IPS-18a (cell line): ENCODE measurements around the gene GAREM1.
"Not testable (repeated sequence)": the region's sequence is repeated elsewhere in the genome, so short reads cannot be mapped to it uniquely, and the experiment has no call there.

Experiments used
- H3K27ac ChIP-seq: one replicate; pipeline ENCODE4 v1.5.1; 2013; ENCODE audit warnings: low read length
- H3K27me3 ChIP-seq: one replicate; pipeline ENCODE4 v1.6.1; 2013; ENCODE audit warnings: mild to moderate bottlenecking, low read length; ENCODE audit not compliant: control insufficient read depth, insufficient read depth
- H3K36me3 ChIP-seq: one replicate; pipeline ENCODE4 v1.6.1; 2013; ENCODE audit warnings: low read depth, low read length; ENCODE audit not compliant: control insufficient read depth
- H3K4me1 ChIP-seq: one replicate; pipeline ENCODE4 v1.6.1; 2013; ENCODE audit warnings: low read depth, low read length; ENCODE audit not compliant: control insufficient read depth
- H3K4me3 ChIP-seq: one replicate; pipeline ENCODE4 v1.5.1; 2013; ENCODE audit warnings: low read length
- H3K9ac ChIP-seq: one replicate; pipeline ENCODE4 v1.6.1; 2013; ENCODE audit warnings: mild to moderate bottlenecking, low read length, moderate library complexity
- H3K9me3 ChIP-seq: one replicate; pipeline ENCODE4 v1.6.1; 2013; ENCODE audit warnings: low read depth, low read length; ENCODE audit not compliant: control insufficient read depth

GAREM1 gene

DNA sequence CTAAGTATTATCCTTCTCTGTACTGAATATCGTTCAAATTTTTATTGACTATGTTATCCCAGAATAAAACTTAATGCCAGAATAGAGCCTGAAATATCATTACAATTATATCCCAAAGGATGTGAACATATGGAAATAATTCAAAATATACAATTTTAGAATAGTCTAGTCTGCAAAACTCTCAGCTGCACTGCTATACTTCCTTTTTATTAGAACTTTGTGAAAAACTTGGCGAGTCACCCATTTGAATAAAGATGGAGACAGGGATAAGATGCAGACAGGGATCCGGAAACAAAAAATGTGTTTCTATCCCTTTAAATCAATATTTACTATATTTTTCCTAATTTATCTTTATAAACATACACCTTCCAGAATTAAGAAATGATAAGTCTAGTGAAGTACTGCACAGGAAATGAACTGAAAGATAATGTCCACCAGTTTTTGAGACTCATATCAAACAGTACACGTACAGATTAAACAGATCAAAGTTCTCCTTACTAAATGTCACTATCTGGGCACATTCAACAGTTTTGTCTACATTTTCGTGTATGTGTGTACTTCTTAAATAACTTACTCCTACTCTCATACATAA is 173.0 kb downstream of the GAREM1 start:
- Histone ChIP-seq H3K9me3 (no peaks in the 10 kb centered on the region), H3K4me1 (no peaks in the 10 kb centered on the region), H3K36me3 (no peaks in the 10 kb centered on the region), H3K27ac (no peak overlapping the region), H3K4me3 (no peak overlapping the region), H3K27me3 (no peaks in the 10 kb centered on the region), H3K9ac (no peak overlapping the region)

DNA sequence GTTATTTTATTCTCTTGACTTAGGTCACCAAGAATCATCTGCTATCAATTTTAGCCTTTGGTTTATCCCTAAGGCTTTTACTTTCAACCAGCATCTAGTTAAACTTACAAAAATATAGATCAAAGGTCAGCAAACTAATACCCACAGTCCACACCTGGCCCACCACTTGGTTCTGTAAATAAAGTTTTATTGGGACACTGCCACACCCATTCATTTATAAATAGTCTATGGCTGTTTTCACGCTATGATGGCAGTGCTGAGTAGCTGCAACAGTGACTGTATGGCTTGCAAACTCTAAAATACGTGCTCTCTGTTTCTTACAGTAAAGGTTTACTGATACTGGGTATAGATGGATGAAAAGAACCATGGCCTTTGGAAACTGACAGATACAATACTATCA is 173.8 kb downstream of the GAREM1 start:
- H3K27me3 ChIP-seq = no peaks in the 10 kb centered on the region
- H3K4me1 ChIP-seq = no peaks in the 10 kb centered on the region
- H3K9me3 ChIP-seq = no peaks in the 10 kb centered on the region
- no peaks in the 10 kb centered on the region for H3K36me3 ChIP-seq
- H3K9ac ChIP-seq = no peak overlapping the region
- no peak overlapping the region for H3K4me3 ChIP-seq
- H3K27ac ChIP-seq = no peak overlapping the region

DNA sequence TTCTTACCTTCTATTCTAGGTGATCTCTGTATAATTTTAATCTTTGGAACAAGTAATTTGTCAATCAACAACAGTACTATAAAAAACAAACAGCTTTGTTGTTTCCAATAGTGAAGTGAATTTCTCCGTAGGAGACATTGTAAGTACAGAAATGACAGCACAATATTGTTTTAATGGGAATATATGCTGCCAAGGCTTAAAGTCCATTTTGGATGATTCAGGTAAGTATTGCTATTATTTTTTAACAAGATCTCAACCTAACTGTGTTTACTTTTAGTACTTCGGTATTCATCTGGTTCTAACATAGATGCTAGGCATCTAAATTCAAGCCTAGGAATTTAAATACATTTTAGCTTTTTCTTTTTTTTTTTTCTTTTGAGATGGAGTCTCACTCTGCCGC is 175.1 kb downstream of the GAREM1 start:
- H3K27ac ChIP-seq = no peak overlapping the region
- H3K27me3 ChIP-seq = no peaks in the 10 kb centered on the region
- H3K9me3 ChIP-seq = no peaks in the 10 kb centered on the region
- H3K4me3 ChIP-seq = no peak overlapping the region
- H3K4me1 ChIP-seq = no peaks in the 10 kb centered on the region
- no peak overlapping the region for H3K9ac ChIP-seq
- H3K36me3 ChIP-seq = no peaks in the 10 kb centered on the region

DNA sequence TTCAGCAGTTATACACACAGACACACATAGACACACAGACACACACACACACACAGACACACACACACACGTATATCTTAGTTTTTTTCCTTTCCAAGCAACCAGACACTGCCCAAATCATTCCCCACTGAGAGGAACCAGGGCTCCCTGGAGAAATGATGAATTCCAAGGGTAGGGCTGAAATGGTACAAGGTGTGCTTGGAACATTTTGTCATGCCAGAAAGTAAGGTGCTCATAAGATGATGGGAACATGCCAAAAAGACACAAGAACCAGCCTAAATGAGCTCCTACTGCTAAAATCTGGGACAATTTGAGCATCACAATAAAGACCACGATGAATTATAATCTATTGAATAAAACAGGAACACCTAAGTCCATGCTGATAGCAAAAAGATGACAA is 177.6 kb downstream of the GAREM1 start:
- H3K36me3 ChIP-seq = no peaks in the 10 kb centered on the region
- H3K4me1 ChIP-seq = no peaks in the 10 kb centered on the region
- H3K27me3 ChIP-seq = no peaks in the 10 kb centered on the region
- H3K27ac ChIP-seq = no peak overlapping the region
- no peak overlapping the region for H3K4me3 ChIP-seq
- no peak overlapping the region for H3K9ac ChIP-seq
- H3K9me3 ChIP-seq = no peaks in the 10 kb centered on the region

DNA sequence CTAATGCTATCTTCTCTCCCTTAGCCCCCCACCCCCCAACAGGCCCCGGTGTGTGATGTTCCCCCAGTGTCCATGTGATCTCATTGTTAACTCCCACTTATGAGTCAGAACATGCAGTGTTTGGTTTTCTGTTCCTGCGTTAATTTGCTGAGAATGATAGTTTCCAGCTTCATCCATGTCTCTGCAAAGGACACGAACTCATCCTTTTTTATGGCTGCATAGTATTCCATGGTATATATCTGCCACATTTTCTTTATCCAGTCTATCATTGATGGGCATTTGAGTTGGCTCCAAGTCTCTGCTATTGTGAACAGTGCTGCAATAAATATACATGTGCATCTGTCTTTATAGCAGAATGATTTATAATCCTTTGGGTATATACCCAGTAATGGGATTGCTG is 179.1 kb downstream of the GAREM1 start:
- not testable (repeated sequence) for H3K4me1 ChIP-seq, H3K27ac ChIP-seq, H3K9me3 ChIP-seq, H3K4me3 ChIP-seq, H3K9ac ChIP-seq, H3K36me3 ChIP-seq, H3K27me3 ChIP-seq

DNA sequence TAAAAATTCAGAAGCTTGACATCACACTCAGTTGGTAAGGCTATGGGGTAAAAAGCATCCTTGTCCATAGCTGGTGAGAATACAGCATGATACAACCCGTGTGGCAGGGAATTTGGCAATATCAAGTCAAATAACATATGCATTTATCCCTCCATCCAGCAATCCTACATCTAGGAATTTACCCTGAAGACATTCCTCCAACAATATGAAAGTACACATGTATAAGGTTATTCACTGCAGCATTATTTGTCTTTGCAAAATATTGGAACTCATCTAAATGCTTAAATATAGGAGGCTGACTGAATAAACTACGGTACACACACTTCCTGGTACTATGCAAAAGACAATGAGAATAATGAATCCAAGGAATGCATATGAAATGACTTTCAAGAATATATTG is 179.9 kb downstream of the GAREM1 start:
- no peaks in the 10 kb centered on the region for H3K9me3 ChIP-seq
- no peaks in the 10 kb centered on the region for H3K27me3 ChIP-seq
- no peaks in the 10 kb centered on the region for H3K36me3 ChIP-seq
- no peaks in the 10 kb centered on the region for H3K4me1 ChIP-seq
- no peak overlapping the region for H3K27ac ChIP-seq
- H3K9ac ChIP-seq = no peak overlapping the region
- no peak overlapping the region for H3K4me3 ChIP-seq

DNA sequence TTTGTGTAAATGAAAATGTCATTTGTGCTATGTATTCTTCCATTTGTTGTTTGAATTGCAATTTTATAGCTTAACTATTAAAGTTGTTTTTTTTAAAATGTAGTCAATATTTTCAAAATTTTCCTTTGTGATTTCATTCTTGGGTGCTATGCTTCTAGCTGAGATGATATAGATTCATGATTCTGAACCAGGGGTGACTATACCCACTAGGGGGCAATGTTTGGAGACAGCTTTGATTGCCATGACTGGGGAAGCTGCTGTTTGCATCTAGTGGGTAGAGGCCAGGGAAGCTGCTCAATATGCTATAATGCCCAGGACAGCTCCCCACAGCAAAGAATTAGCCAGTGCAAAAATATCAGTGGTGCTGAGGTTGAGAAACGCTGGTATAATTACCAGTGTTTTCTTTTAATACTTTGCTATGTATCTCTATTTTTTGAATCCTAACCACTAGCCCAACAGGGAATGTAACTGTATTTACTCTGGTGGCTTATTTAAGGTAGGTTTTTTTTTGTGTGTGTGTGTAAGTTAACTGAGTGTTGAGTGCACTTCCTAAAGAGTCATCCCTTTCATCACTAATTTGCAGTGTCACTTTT is 181.1 kb downstream of the GAREM1 start:
- H3K36me3 ChIP-seq = no peaks in the 10 kb centered on the region
- no peaks in the 10 kb centered on the region for H3K9me3 ChIP-seq
- H3K4me3 ChIP-seq = no peak overlapping the region
- no peaks in the 10 kb centered on the region for H3K27me3 ChIP-seq
- no peaks in the 10 kb centered on the region for H3K4me1 ChIP-seq
- no peak overlapping the region for H3K27ac ChIP-seq
- H3K9ac ChIP-seq = no peak overlapping the region

DNA sequence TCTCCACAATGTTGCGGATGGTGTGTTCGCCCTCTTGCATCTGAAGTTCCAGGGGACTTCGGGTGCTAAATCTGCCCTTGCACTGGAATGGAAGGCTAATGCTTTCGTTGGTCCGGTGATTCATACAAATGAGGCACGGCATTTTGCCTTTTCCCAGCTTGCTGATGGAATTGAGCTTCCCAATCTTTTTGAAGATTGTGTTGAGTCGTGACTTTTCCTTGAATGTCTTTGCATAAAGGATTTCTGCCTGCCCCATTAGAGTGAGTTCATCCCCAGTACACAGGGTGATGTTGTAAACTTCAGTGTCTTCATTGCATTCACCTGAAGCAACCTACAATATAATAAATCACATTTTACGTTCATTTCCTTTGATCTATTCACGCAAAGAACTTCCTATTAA is 182.8 kb downstream of the GAREM1 start:
- Histone ChIP-seq H3K9ac (no peak overlapping the region), H3K27ac (no peak overlapping the region), H3K4me1 (no peaks in the 10 kb centered on the region), H3K4me3 (no peak overlapping the region), H3K27me3 (no peaks in the 10 kb centered on the region), H3K9me3 (no peaks in the 10 kb centered on the region), H3K36me3 (no peaks in the 10 kb centered on the region)

DNA sequence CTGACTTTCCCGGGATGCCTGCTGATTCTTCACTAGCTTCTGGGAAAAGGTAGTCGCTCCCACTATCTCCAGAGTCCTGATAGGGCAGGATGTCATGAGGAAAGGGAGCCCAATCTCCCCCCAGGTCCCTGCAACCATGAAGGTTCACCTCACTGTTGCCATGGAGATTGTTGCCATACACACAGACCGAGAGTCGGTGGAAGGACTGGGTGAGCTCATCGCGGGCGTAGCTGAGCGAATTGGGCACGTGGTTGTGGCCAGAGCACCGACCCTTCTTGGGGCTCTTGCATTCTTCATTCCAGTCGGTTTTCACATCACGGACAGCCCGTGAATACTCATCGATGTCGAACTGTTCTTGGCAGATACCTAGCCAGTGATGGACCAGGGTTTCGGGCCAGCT is 183.4 kb downstream of the GAREM1 start:
- Histone ChIP-seq H3K27me3 (no peaks in the 10 kb centered on the region), H3K27ac (no peak overlapping the region), H3K36me3 (no peaks in the 10 kb centered on the region), H3K9ac (no peak overlapping the region), H3K4me3 (no peak overlapping the region), H3K4me1 (no peaks in the 10 kb centered on the region), H3K9me3 (no peaks in the 10 kb centered on the region)

DNA sequence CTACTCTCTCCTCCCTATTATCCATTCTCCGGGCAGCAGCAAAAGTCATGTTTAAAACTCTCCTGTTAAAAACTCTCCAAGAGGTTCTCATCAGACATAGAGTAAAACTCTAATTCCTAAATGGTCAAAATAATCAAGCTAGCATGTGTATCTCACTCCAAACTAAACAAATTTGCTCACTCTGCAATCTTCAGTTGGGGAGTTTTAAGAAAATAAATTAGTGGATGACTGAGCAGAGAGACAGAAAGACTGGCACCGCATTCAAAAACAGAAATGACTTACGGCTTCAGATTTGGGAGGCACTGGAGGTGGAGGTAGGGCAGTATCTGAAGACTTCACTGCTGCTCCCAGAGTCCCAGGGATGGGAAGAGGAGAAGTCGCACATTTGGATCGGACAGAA is 183.9 kb downstream of the GAREM1 start:
- no peak overlapping the region for H3K4me3 ChIP-seq
- H3K27ac ChIP-seq = no peak overlapping the region
- no peaks in the 10 kb centered on the region for H3K4me1 ChIP-seq
- no peaks in the 10 kb centered on the region for H3K9me3 ChIP-seq
- no peak overlapping the region for H3K9ac ChIP-seq
- no peaks in the 10 kb centered on the region for H3K27me3 ChIP-seq
- no peaks in the 10 kb centered on the region for H3K36me3 ChIP-seq

DNA sequence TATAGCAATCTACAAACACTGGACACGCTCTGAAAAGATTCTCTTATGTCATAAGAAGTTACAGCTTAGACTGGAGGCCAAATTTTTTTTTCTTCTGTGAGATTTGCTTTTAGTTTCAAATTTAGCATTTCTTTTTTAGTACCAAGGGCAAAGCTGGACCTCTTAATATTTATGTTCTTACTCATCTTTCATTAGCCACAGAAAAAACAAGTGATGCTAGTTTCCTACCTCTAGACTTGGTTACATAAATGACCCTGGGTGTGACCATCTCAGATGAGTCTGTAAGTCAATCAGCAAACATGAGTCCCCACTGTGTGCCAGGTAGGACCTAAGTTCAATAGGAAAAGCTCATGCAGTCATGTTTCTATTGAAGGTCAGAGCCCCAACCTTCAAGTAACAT is 186.4 kb downstream of the GAREM1 start:
- no peak overlapping the region for H3K9ac ChIP-seq
- no peaks in the 10 kb centered on the region for H3K4me1 ChIP-seq
- H3K27ac ChIP-seq = no peak overlapping the region
- no peaks in the 10 kb centered on the region for H3K27me3 ChIP-seq
- H3K36me3 ChIP-seq = no peaks in the 10 kb centered on the region
- H3K9me3 ChIP-seq = no peaks in the 10 kb centered on the region
- H3K4me3 ChIP-seq = no peak overlapping the region

DNA sequence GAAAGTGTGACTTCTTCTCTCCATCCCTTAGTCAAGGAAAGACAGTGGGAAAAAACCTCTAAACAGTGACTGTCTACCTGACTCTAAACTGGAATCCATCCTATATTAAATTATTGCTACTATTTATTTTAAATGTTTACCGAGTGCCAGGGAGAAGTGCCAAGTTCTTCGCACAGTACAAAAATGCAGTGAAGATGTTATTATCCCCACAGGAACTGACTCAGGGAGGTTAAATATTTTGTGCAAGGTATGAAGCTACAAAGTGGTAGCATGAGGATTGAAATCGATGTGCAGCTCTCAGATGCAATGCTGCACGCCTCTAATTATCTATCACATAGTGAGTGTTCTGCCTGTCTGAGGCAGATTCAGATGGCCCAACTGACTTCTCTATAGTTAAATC is 189.8 kb downstream of the GAREM1 start:
- Histone ChIP-seq H3K9me3 (no peaks in the 10 kb centered on the region), H3K4me3 (no peak overlapping the region), H3K36me3 (no peaks in the 10 kb centered on the region), H3K27ac (no peak overlapping the region), H3K9ac (no peak overlapping the region), H3K4me1 (no peaks in the 10 kb centered on the region), H3K27me3 (no peaks in the 10 kb centered on the region)
